Adrenal gland (tissue), 19 donors: ENCODE measurements around the gene DENND1C. TPM values are rescaled to one million over a fixed set of nuclear protein-coding genes. Genes with fewer than 3 reads are reported as not detected.
A peak's percentile ranks its signal among the peaks of the same experiment; 100 is the strongest.

ENCODE experiments used
- DNase-seq, 7 donors: peaks; one replicate each; pipeline ENCODE4 v3.0.0-alpha.2; 2019 to 2020
- H3K27ac ChIP-seq, 5 donors: fragments of 200-600 bp; sonication (generic) in 4 of 5; 1 replicate in 3 of 5; 2 replicates in 2 of 5; pipeline versions ENCODE4 v1.5.1 to v1.8.0; 2016 to 2020; ENCODE audit warnings: mild to moderate bottlenecking in 1 of 5
- H3K27me3 ChIP-seq: fragments of 200-600 bp; 2 replicates; pipeline ENCODE4 v1.8.0; 2021
- H3K36me3 ChIP-seq, 2 donors: fragments of 200-600 bp; replicated peaks in 1 of 2; 1 replicate in 1 of 2; 2 replicates in 1 of 2; pipeline versions ENCODE4 v1.5.1 to v1.8.0; 2018 to 2022
- H3K4me1 ChIP-seq, 2 donors: fragments of 200-600 bp; replicated peaks in 1 of 2; 1 replicate in 1 of 2; 2 replicates in 1 of 2; pipeline versions ENCODE4 v1.5.1 to v1.8.0; 2018 to 2021
- H3K4me3 ChIP-seq, 4 donors: fragments of 200-600 bp; sonication (generic) in 3 of 4; one replicate each; pipeline ENCODE4 v1.5.1; 2016 to 2018
- H3K9me3 ChIP-seq, 3 donors: fragments of 200-600 bp; sonication (generic) in 1 of 3; replicated peaks in 1 of 3; 1 replicate in 2 of 3; 2 replicates in 1 of 3; pipeline versions ENCODE4 v1.5.1 to v1.8.0; 2016 to 2021
- POLR2A ChIP-seq, 2 donors: fragments of 450-650 bp; IDR thresholded peaks; one replicate each; pipeline ENCODE4 v1.6.1; 2017; ENCODE audit warnings: antibody characterized with exemption in 2 of 2, mild to moderate bottlenecking in 2 of 2, moderate library complexity in 1 of 2
- WGBS, 4 donors: extraction: QIAGEN DNeasy Blood & Tissue Kit in 2 of 4; methylation state at CpG; one replicate each; pipeline versions ENCODE4 v1.1.5 to v1.1.7; 2013 to 2017; 5-methylcytosine and 5-hydroxymethylcytosine counted together
- intact Hi-C, 2 donors: fragments of 100-400 bp; cut with DNase I; formaldehyde crosslinking; loops; one replicate each; pipeline versions ENCODE4 v1.14.1 to v1.15.0; 2022 to 2023
- long read RNA-seq, 10 donors: library from polyadenylated mRNA in 3 of 10; unstranded in 2 of 10; stranded (forward) in 1 of 10; transcript quantifications; one replicate each; pipeline ENCODE4 v2.0.0 and lab custom pipeline, GENCODE V29; 2021 to 2026
- polyA plus RNA-seq, 3 donors: library from polyadenylated mRNA; stranded (reverse); fragments of 200-250 nt in 2 of 3; fragments of 350-450 nt in 1 of 3; fragmentation: Illumina TruSeq in 1 of 3; extraction: RNeasy Lipid Tissue Mini Kit (QIAGEN cat#74804) in 1 of 3; gene quantifications; one replicate each; pipeline ENCODE4 v1.2.3, GENCODE V29; 2013 to 2014
- total RNA-seq, 9 donors: library from RNA; depleted of rRNA in 4 of 9; stranded (reverse); fragments of >200 nt in 4 of 9; fragments of 120-200 nt in 1 of 9; fragmentation: NEBNext Ultra II Directional in 1 of 9; extraction: Animal tissue kit (Norgen Biotek cat#: 25700) in 1 of 9; gene quantifications; one replicate each; pipeline versions ENCODE4 v1.1.0 to v1.2.4, GENCODE V29; 2013 to 2023
- TF ChIP-seq, protein P1 (sequence below), 6 experiments: fragments of 450-650 bp in 4 of 6; fragments of 200-600 bp in 2 of 6; sonication (generic) in 1 of 6; IDR thresholded peaks; 1 replicate in 5 of 6; 2 replicates in 1 of 6; pipeline versions ENCODE4 v1.5.1 to v1.8.0; 2016 to 2021; ENCODE audit warnings: antibody characterized with exemption in 6 of 6, mild to moderate bottlenecking in 2 of 6, moderate library complexity in 1 of 6
- donor health status: healthy with polysubstance abuse.
- donor health status: Bipolar disorder and iron deficiency.
- donor health status: DM: yes; HTN: yes; CAD: no.
- donor health status: DM: no; HTN: no; CAD: no.
- donor health status: DM: no; HTN: no; CAD: no.
- donor health status: DM: yes; HTN: yes; CAD: no.

The DENND1C gene, protein sequence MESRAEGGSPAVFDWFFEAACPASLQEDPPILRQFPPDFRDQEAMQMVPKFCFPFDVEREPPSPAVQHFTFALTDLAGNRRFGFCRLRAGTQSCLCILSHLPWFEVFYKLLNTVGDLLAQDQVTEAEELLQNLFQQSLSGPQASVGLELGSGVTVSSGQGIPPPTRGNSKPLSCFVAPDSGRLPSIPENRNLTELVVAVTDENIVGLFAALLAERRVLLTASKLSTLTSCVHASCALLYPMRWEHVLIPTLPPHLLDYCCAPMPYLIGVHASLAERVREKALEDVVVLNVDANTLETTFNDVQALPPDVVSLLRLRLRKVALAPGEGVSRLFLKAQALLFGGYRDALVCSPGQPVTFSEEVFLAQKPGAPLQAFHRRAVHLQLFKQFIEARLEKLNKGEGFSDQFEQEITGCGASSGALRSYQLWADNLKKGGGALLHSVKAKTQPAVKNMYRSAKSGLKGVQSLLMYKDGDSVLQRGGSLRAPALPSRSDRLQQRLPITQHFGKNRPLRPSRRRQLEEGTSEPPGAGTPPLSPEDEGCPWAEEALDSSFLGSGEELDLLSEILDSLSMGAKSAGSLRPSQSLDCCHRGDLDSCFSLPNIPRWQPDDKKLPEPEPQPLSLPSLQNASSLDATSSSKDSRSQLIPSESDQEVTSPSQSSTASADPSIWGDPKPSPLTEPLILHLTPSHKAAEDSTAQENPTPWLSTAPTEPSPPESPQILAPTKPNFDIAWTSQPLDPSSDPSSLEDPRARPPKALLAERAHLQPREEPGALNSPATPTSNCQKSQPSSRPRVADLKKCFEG
- total RNA-seq, result 1 to 10 TPM in 7 of 9 donors, under 1 TPM in 2; 0.66 to 7.6 (median 4.4) TPM
- polyA plus RNA-seq, result 10 to 100 TPM in 1 of 3 donors, 1 to 10 TPM in 2; 1.4 to 12.1 (median 6.6) TPM
- long read RNA-seq, donor 1, result 0 reads
- long read RNA-seq, donor 2, result 0 reads
- long read RNA-seq, donor 3, result 0 reads
- long read RNA-seq, donor 4, partial matches to known transcripts, result 0 of 2 reads
- long read RNA-seq, donor 4, other reads (novel, unspliced or antisense), result 1 of 2 reads
- long read RNA-seq, donor 5, partial matches to known transcripts, result 1 of 9 reads
- long read RNA-seq, donor 5, other reads (novel, unspliced or antisense), result 3 of 9 reads
- long read RNA-seq, donor 6, partial matches to known transcripts, result 0 of 3 reads
- long read RNA-seq, donor 6, other reads (novel, unspliced or antisense), result 1 of 3 reads
- long read RNA-seq, donor 7, result 0 reads
- long read RNA-seq, donor 8, result 0 reads
- long read RNA-seq, donor 9, result 0 reads
- long read RNA-seq, donor 10, result 0 reads

- no peak for TF ChIP-seq POLR2A (IDR thresholded peaks at IDR 0.05)
- TF ChIP-seq, protein P1, sequence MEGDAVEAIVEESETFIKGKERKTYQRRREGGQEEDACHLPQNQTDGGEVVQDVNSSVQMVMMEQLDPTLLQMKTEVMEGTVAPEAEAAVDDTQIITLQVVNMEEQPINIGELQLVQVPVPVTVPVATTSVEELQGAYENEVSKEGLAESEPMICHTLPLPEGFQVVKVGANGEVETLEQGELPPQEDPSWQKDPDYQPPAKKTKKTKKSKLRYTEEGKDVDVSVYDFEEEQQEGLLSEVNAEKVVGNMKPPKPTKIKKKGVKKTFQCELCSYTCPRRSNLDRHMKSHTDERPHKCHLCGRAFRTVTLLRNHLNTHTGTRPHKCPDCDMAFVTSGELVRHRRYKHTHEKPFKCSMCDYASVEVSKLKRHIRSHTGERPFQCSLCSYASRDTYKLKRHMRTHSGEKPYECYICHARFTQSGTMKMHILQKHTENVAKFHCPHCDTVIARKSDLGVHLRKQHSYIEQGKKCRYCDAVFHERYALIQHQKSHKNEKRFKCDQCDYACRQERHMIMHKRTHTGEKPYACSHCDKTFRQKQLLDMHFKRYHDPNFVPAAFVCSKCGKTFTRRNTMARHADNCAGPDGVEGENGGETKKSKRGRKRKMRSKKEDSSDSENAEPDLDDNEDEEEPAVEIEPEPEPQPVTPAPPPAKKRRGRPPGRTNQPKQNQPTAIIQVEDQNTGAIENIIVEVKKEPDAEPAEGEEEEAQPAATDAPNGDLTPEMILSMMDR (IDR thresholded peaks at IDR 0.05), result peak; percentile 29 to 70 (median 54)
- WGBS, 4 donors, result 31 to 48% (median 40%) methylated on average over 16 to 24 of the region's 24 CpGs
Measured at GRCh38 chr19:6481541-6482342, at the start of gene DENND1C. Gene DENND1C, minus strand, starts transcription at chr19:6481787. Its CDS starts 92 bp downstream, at chr19:6481695.

DNA sequence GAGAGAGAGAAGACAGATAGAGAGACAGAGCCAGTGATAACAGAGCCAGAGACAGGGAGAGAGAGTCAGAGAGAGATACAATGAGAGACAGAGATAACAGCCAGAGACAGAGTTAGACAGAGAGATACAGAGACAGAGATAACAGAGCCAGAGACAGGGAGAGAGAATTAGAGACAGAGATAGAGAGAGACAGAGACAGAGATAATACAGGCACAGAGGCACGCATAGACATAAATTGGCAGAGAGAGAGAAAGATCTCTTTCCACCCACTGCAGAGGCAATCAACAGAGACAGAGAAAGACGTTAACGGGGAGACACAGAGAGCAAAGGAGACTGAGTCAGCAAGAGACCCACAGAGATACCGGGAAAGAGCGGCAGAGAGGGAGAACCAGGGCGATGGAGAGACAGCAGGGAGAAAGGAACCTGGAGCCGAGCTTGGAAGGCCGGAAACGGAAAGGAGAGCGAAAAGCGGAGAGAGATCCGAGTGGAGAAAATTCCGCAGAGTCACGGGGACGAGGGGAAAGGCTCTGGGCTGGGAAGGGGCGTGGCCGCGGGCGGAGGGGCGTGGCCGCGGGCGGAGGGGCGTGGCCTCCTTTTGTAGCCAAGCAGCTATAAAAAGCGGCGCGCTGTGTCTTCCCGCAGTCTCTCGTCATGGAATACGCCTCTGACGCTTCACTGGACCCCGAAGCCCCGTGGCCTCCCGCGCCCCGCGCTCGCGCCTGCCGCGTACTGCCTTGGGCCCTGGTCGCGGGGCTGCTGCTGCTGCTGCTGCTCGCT is 49.0 kb upstream of the DENND1C start, which contains the start of gene TNFSF9:
TNFSF9 (plus strand) TSS at position 641 of the 777 bp plus-strand sequence; CDS start at position 652, 11 bp downstream.
- peak; percentile 87 to 95 (median 94) for DNase-seq
- Histone ChIP-seq H3K4me1 (peaks cover 11 to 15% of the 10 kb centered on the region in 2 donors), H3K36me3 (no peaks in the 10 kb centered on the region), H3K27ac (peak within 1 kb of the TSS in 3 of 5 donors; percentile 47 to 66 (median 57)), H3K27me3 (peaks cover 6% of the 10 kb centered on the region), H3K4me3 (peak within 1 kb of the TSS in 3 of 4 donors; percentile 12 to 56 (median 33)), H3K9me3 (no peaks in the 10 kb centered on the region)
- TF ChIP-seq, protein P1 (IDR thresholded peaks at IDR 0.05), result no peak
- peak; percentile 30 to 88 for TF ChIP-seq POLR2A (IDR thresholded peaks at IDR 0.05)
- WGBS, 4 donors, result 1 to 3% (median 1%) methylated on average over 27 to 44 of the region's 44 CpGs
- intact Hi-C loops, result no loop called here

More at GRCh38 chr19:6481541-6482342, at the start of gene DENND1C:
- no peaks in the 10 kb centered on the region for H3K4me1 ChIP-seq
- no peaks in the 10 kb centered on the region for H3K36me3 ChIP-seq
- DNase-seq, result peak in 5 of 7 donors; percentile 52 to 69 (median 59)
- H3K9me3 ChIP-seq, result no peaks in the 10 kb centered on the region
- H3K27me3 ChIP-seq, result no peaks in the 10 kb centered on the region
- H3K4me3 ChIP-seq, result peak within 1 kb of the TSS in 1 of 4 donors; percentile 26
- intact Hi-C loops, result no loop called here
- H3K27ac ChIP-seq, result peak within 1 kb of the TSS in 1 of 5 donors; percentile 36

- DNase-seq, result no peak
- Histone ChIP-seq H3K9me3 (no peaks in the 10 kb centered on the region), H3K27me3 (peaks cover 6% of the 10 kb centered on the region), H3K4me1 (peaks cover 11 to 15% of the 10 kb centered on the region in 2 donors), H3K27ac (peak overlapping the region in 1 of 5 donors; percentile 47), H3K36me3 (no peaks in the 10 kb centered on the region), H3K4me3 (peak overlapping the region in 1 of 4 donors; percentile 56)
- intact Hi-C loops, result loop anchor here in 1 of 2 donors (10.0 kb wide), 1 partner anchor 205 kb away; the partner anchor contains the start of genes GPR108 and TRIP10
- no peak for TF ChIP-seq POLR2A (IDR thresholded peaks at IDR 0.05)
- TF ChIP-seq, protein P1 (IDR thresholded peaks at IDR 0.05), result no peak
- 54 to 77% (median 62%) methylated on average over 2 of the region's 2 CpGs for WGBS, 4 donors
Measured at GRCh38 chr19:6529937-6530385, 48.4 kb upstream of the DENND1C start.
